GM23338 (cell line): Measurements from ENCODE around the gene CLDN20. TPM values are rescaled to one million over a fixed set of nuclear protein-coding genes. Genes with fewer than 3 reads are reported as not detected.

Source experiments
- ATAC-seq: fragments of 200-7000 bp; cut with Tn5 transposase; 3 replicates; pipeline ENCODE4 v1.9.1; 2020
- DNase-seq: peaks from one replicate; pipeline ENCODE4 v3.0.0-alpha.2; 2015; ENCODE audit warnings: low spot score
- H2AFZ ChIP-seq: fragments of 200-600 bp; sonication (generic); 2 replicates; pipeline ENCODE4 v1.8.0; 2016; ENCODE audit warnings: antibody characterized with exemption, mild to moderate bottlenecking, moderate library complexity
- H3F3A ChIP-seq: fragments of 200-600 bp; sonication (generic); replicated peaks from 2 replicates; pipeline ENCODE4 v1.8.0; 2017; ENCODE audit warnings: antibody characterized with exemption, mixed run types, low read depth
- H3K27ac ChIP-seq: fragments of 200-600 bp; sonication (generic); 2 replicates; pipeline ENCODE4 v1.6.1; 2016; ENCODE audit warnings: low read depth
- H3K27me3 ChIP-seq: fragments of 200-600 bp; sonication (generic); 2 replicates; pipeline ENCODE4 v1.8.0; 2016; ENCODE audit warnings: mild to moderate bottlenecking, mixed run types, moderate library complexity; ENCODE audit not compliant: insufficient read depth
- H3K36me3 ChIP-seq: fragments of 200-600 bp; sonication (generic); 2 replicates; pipeline ENCODE4 v1.8.0; 2016; ENCODE audit warnings: mild to moderate bottlenecking; ENCODE audit not compliant: insufficient read depth
- H3K4me1 ChIP-seq: fragments of 200-600 bp; sonication (generic); 2 replicates; pipeline ENCODE4 v1.8.0; 2016; ENCODE audit warnings: mild to moderate bottlenecking, moderate library complexity; ENCODE audit not compliant: insufficient read depth
- H3K4me2 ChIP-seq: fragments of 200-600 bp; sonication (generic); 2 replicates; pipeline ENCODE4 v1.7.1; 2017; ENCODE audit warnings: mixed run types
- H3K4me3 ChIP-seq: fragments of 200-600 bp; sonication (generic); 2 replicates; pipeline ENCODE4 v1.6.1; 2016; ENCODE audit warnings: mixed run types
- H3K79me2 ChIP-seq: fragments of 200-600 bp; sonication (generic); replicated peaks from 2 replicates; pipeline ENCODE4 v1.8.0; 2017; ENCODE audit warnings: mild to moderate bottlenecking; ENCODE audit not compliant: insufficient read depth
- H3K9me2 ChIP-seq: fragments of 200-600 bp; sonication (generic); 2 replicates; pipeline ENCODE4 v1.8.0; 2017; ENCODE audit not compliant: insufficient read depth
- H4K20me1 ChIP-seq: fragments of 200-600 bp; sonication (generic); replicated peaks from 2 replicates; pipeline ENCODE4 v1.8.0; 2017; ENCODE audit warnings: mild to moderate bottlenecking; ENCODE audit not compliant: insufficient read depth
- H3K27ac Mint-ChIP-seq: 2 replicates; pipeline ENCODE4 v1.8.0; 2020; ENCODE audit warnings: inconsistent platforms, mild to moderate bottlenecking, moderate library complexity, mixed read lengths
- H3K27me3 Mint-ChIP-seq: 3 replicates; pipeline ENCODE4 v1.8.0; 2022; ENCODE audit warnings: low read depth, mild to moderate bottlenecking, moderate library complexity, mixed read lengths, inconsistent platforms; ENCODE audit not compliant: insufficient read depth, poor library complexity
- H3K36me3 Mint-ChIP-seq: 3 replicates; pipeline ENCODE4 v1.8.0; 2021; ENCODE audit warnings: low read depth, mild to moderate bottlenecking, inconsistent platforms, moderate library complexity, mixed read lengths
- H3K4me1 Mint-ChIP-seq: 3 replicates; pipeline ENCODE4 v1.8.0; 2020; ENCODE audit warnings: mild to moderate bottlenecking, inconsistent platforms, mixed read lengths
- H3K4me3 Mint-ChIP-seq: 3 replicates; pipeline ENCODE4 v1.8.0; 2021; ENCODE audit warnings: moderate library complexity, mild to moderate bottlenecking, inconsistent platforms, mixed read lengths
- H3K9me3 Mint-ChIP-seq: 3 replicates; pipeline ENCODE4 v1.8.0; 2020; ENCODE audit warnings: moderate library complexity, mild to moderate bottlenecking, inconsistent platforms, mixed read lengths
- CREB1 ChIP-seq: fragments of 250-450 bp; sonication (Bioruptor Pico); IDR thresholded peaks from 2 replicates; pipeline ENCODE4 v1.5.0; 2020; ENCODE audit warnings: low read depth, mild to moderate bottlenecking, moderate library complexity
- CTCF ChIP-seq, 2 experiments: fragments of 200-600 bp in 1 of 2; sonication (generic) in 1 of 2; conservative IDR thresholded peaks; 2 replicates each; pipeline versions ENCODE4 v1.5.1 to v1.6.1; 2016 to 2017; ENCODE audit warnings: antibody characterized with exemption in 2 of 2, low read depth in 2 of 2, mild to moderate bottlenecking in 2 of 2, moderate library complexity in 1 of 2
- ETS1 ChIP-seq: IDR thresholded peaks from 2 replicates; pipeline ENCODE4 v1.6.1; 2016; ENCODE audit warnings: antibody characterized with exemption
- EZH2phosphoT487 ChIP-seq: fragments of 200-600 bp; sonication (generic); IDR thresholded peaks from one replicate; pipeline ENCODE4 v1.8.1; 2018; ENCODE audit warnings: antibody characterized with exemption; ENCODE audit not compliant: unreplicated experiment
- JUNB ChIP-seq: IDR thresholded peaks from one replicate; pipeline ENCODE4 v1.6.1; 2016; ENCODE audit warnings: antibody characterized with exemption; ENCODE audit not compliant: unreplicated experiment
- POLR2AphosphoS5 ChIP-seq: IDR thresholded peaks from 2 replicates; pipeline ENCODE4 v1.6.1; 2016; ENCODE audit warnings: antibody characterized with exemption, low read depth
- REST ChIP-seq: IDR thresholded peaks from one replicate; pipeline ENCODE4 v1.6.1; 2018; ENCODE audit warnings: antibody characterized with exemption; ENCODE audit not compliant: unreplicated experiment
- STAT1 ChIP-seq: IDR thresholded peaks from one replicate; pipeline ENCODE4 v1.6.1; 2016; ENCODE audit warnings: antibody characterized with exemption; ENCODE audit not compliant: unreplicated experiment
- ZNF114 ChIP-seq: fragments of 250-450 bp; sonication (Bioruptor Pico); IDR thresholded peaks from 2 replicates; pipeline ENCODE4 v1.5.0; 2020; ENCODE audit warnings: mild to moderate bottlenecking, moderate library complexity
- ZNF331 ChIP-seq: fragments of 250-450 bp; sonication (Bioruptor Pico); IDR thresholded peaks from 2 replicates; pipeline ENCODE4 v1.5.0; 2020; ENCODE audit warnings: low read depth, mild to moderate bottlenecking, moderate library complexity
- polyA plus RNA-seq: library from polyadenylated mRNA; unstranded; fragments of >200 nt; fragmentation: Nextera tagmentation; extraction: Ambion mirVana; gene quantifications from 2 replicates; pipeline ENCODE4 v1.2.1, GENCODE V29; 2016
- total RNA-seq: library from RNA; depleted of rRNA; stranded (reverse); fragments of >200 nt; shearing (Covaris generic); gene quantifications from 2 replicates; pipeline ENCODE4 v1.2.3, GENCODE V29; 2014

The CLDN20 gene
- total and polyA plus RNA-seq, 2 experiments from 2014 or later: 0.23 TPM; not detected in 1

GRCh38 chr6:155309150-155309549 is 45.3 kb downstream of the CLDN20 start:
- Mint-ChIP-seq H3K9me3 (no peaks in the 10 kb centered on the region), H3K27me3 (peaks cover 4% of the 10 kb centered on the region), H3K36me3 (peaks cover 50% of the 10 kb centered on the region), H3K4me3 (no peak overlapping the region), H3K4me1 (peaks cover 5% of the 10 kb centered on the region; the same call in 1 of the 3 replicates), H3K27ac (no peak overlapping the region)
- TF ChIP-seq ETS1 (no peak), REST (no peak), CTCF (conservative IDR thresholded peaks at IDR 0.05; ENCODE audit: low read depth in 2 of 2) (no peak), JUNB (no peak), CREB1 (CRISPR knock-in tag) (no peak), ZNF331 (no peak), ZNF114 (CRISPR knock-in tag) (no peak), EZH2phosphoT487 (no peak), POLR2AphosphoS5 (no peak), STAT1 (no peak)
- H3K79me2 ChIP-seq: peaks cover 42% of the 10 kb centered on the region
- 0 out of 2 replicates have a peak, but pooled peaks cover 7% of the 10 kb centered on the region for H4K20me1 ChIP-seq
- ATAC-seq (no peak), DNase-seq (no peak)
- H3K27ac ChIP-seq: no peak overlapping the region
- H3K9me2 ChIP-seq: no peaks in the 10 kb centered on the region
- no peak overlapping the region for H3K4me2 ChIP-seq
- H3K36me3 ChIP-seq: peaks cover 25% of the 10 kb centered on the region; the same call in 1 of the 2 replicates
- no peaks in the 10 kb centered on the region for H3K27me3 ChIP-seq
- no peaks in the 10 kb centered on the region for H3K4me1 ChIP-seq
- H3K4me3 ChIP-seq: no peak overlapping the region
- H3F3A ChIP-seq: no peaks in the 10 kb centered on the region
- H2AFZ ChIP-seq: no peak overlapping the region
